GM12878 (cell line): Measurements from ENCODE around the gene PCDHA7. TPM values are rescaled to one million over a fixed set of nuclear protein-coding genes. Genes with fewer than 3 reads are reported as not detected.

ENCODE experiments used
- ATAC-seq: fragments of 200-7000 bp; cut with Tn5 transposase; 3 replicates; pipeline ENCODE4 v1.9.1; 2020; ENCODE audit warnings: mild to moderate bottlenecking, moderate library complexity
- BruUV-seq: library from RNA; stranded (reverse); fragments of 400-500 nt; replicated peaks from 2 replicates; lab custom pipeline; 2021; lab: Mats Ljungman, UMichigan
- CTCF ChIA-PET: fragments of 300-600 bp; sonication (Branson Sonifier 250); formaldehyde crosslinking; extraction: SDS; loops from one replicate; lab custom pipeline; 2021; ENCODE audit warnings: inconsistent platforms; lab: Yijun Ruan, JAX
- POLR2A ChIA-PET: fragments of 350-600 bp; formaldehyde crosslinking; extraction: SDS; loops from one replicate; lab custom pipeline; 2021; ENCODE audit warnings: inconsistent platforms; lab: Charles Lee
- RAD21 ChIA-PET: fragments of 300-600 bp; sonication (Branson Sonifier 250); formaldehyde crosslinking; loops from one replicate; lab custom pipeline; 2023; ENCODE audit warnings: antibody characterized with exemption; ENCODE audit not compliant: unreplicated experiment; lab: Charles Lee
- SMC1A ChIA-PET: fragments of 300-600 bp; sonication (Branson Sonifier 250); formaldehyde crosslinking; loops from one replicate; lab custom pipeline; 2023; ENCODE audit not compliant: unreplicated experiment, uncharacterized antibody; lab: Charles Lee
- DNase-seq: peaks from one replicate; pipeline ENCODE4 v3.0.0-alpha.2; 2011; ENCODE audit warnings: low read depth, low spot score
- FAIRE-seq: peaks from 3 replicates; lab custom pipeline; 2011; peaks lifted over from hg19 to GRCh38; lab: Jason Lieb, UNC
- H2AFZ ChIP-seq: 2 replicates; pipeline ENCODE4 v1.6.0; 2011; ENCODE audit warnings: low read depth, low read length, control low read depth; ENCODE audit not compliant: control insufficient read depth
- H3K27ac ChIP-seq: 2 replicates; pipeline ENCODE4 v1.5.1; 2011; ENCODE audit warnings: control low read depth; ENCODE audit not compliant: control insufficient read depth, insufficient read depth
- H3K27me3 ChIP-seq, 2 experiments: replicated peaks in 1 of 2; 2 replicates each; pipeline versions ENCODE4 v1.6.0 to v1.6.1; 2011; ENCODE audit warnings: low read length in 1 of 2; ENCODE audit not compliant: control insufficient read depth in 2 of 2, insufficient read depth in 2 of 2
- H3K36me3 ChIP-seq, 2 experiments: 2 replicates each; pipeline ENCODE4 v1.5.1; 2011; ENCODE audit warnings: low read length in 1 of 2; ENCODE audit not compliant: control insufficient read depth in 2 of 2, insufficient read depth in 2 of 2
- H3K4me1 ChIP-seq: 2 replicates; pipeline ENCODE4 v1.6.1; 2011; ENCODE audit warnings: mild to moderate bottlenecking, low read length, moderate library complexity, mixed read lengths; ENCODE audit not compliant: control insufficient read depth, insufficient read depth
- H3K4me2 ChIP-seq: 2 replicates; pipeline ENCODE4 v1.6.0; 2011; ENCODE audit warnings: control low read depth; ENCODE audit not compliant: control insufficient read depth, insufficient read depth
- H3K4me3 ChIP-seq: fragments of 200-600 bp; sonication (generic); 2 replicates; pipeline ENCODE4 v1.5.1; 2016
- H3K79me2 ChIP-seq: 2 replicates; pipeline ENCODE4 v1.6.0; 2011; ENCODE audit warnings: low read length; ENCODE audit not compliant: control insufficient read depth, insufficient read depth
- H3K9ac ChIP-seq: 2 replicates; pipeline ENCODE4 v1.8.0; 2011; ENCODE audit warnings: low read length, control low read depth, mixed read lengths; ENCODE audit not compliant: control insufficient read depth, insufficient read depth
- H3K9me3 ChIP-seq: replicated peaks from 3 replicates; pipeline ENCODE4 v1.5.1; 2011; ENCODE audit warnings: mild to moderate bottlenecking, low read length; ENCODE audit not compliant: control insufficient read depth, insufficient read depth
- H4K20me1 ChIP-seq: 2 replicates; pipeline ENCODE4 v1.6.0; 2011; ENCODE audit not compliant: control insufficient read depth, insufficient read depth
- CHD4 ChIP-seq: fragments of 200-600 bp; sonication (generic); IDR thresholded peaks from 2 replicates; pipeline ENCODE4 v1.6.1; 2016; ENCODE audit warnings: mild to moderate bottlenecking
- EED ChIP-seq: sonication (generic); IDR thresholded peaks from 2 replicates; pipeline ENCODE4 v1.6.1; 2016; ENCODE audit warnings: antibody characterized with exemption, low read depth
- KLF5 ChIP-seq: fragments of 450-650 bp; IDR thresholded peaks from 2 replicates; pipeline ENCODE4 v1.6.1; 2014; ENCODE audit warnings: mild to moderate bottlenecking; ENCODE audit not compliant: partially characterized antibody
- NBN ChIP-seq: fragments of 450-650 bp; IDR thresholded peaks from 2 replicates; pipeline ENCODE4 v1.6.1; 2016
- RELA ChIP-seq: fragments of 450-650 bp; IDR thresholded peaks from 2 replicates; pipeline ENCODE4 v1.8.0; 2014; ENCODE audit warnings: borderline replicate concordance; ENCODE audit not compliant: partially characterized antibody
- SMAD1 ChIP-seq: fragments of 450-650 bp; IDR thresholded peaks from 2 replicates; pipeline ENCODE4 v1.6.1; 2018; ENCODE audit warnings: mild to moderate bottlenecking, low read depth; ENCODE audit not compliant: partially characterized antibody
- SMC3 ChIP-seq: IDR thresholded peaks from 2 replicates; pipeline ENCODE4 v1.6.1; 2011; ENCODE audit warnings: low read length, improper control_type of control experiment, borderline replicate concordance
- TCF3 ChIP-seq: IDR thresholded peaks from 2 replicates; pipeline ENCODE4 v1.6.1; 2012; ENCODE audit warnings: low read depth, mild to moderate bottlenecking, low read length, borderline replicate concordance; ENCODE audit not compliant: insufficient read depth
- ZNF217 ChIP-seq: fragments of 450-650 bp; IDR thresholded peaks from 2 replicates; pipeline ENCODE4 v1.6.1; 2017; ENCODE audit warnings: antibody characterized with exemption, mild to moderate bottlenecking
- ZNF687 ChIP-seq: fragments of 450-650 bp; IDR thresholded peaks from 2 replicates; pipeline ENCODE4 v1.6.1; 2017; ENCODE audit warnings: mild to moderate bottlenecking, moderate library complexity
- WGBS: methylation state at CpG from one replicate; pipeline ENCODE4 v1.1.6; 2016; ENCODE audit warnings: low lambda C conversion rate; ENCODE audit not compliant: insufficient replicate concordance, insufficient coverage; ENCODE audit errors: missing lambda C conversion rate; 5-methylcytosine and 5-hydroxymethylcytosine counted together
- in situ Hi-C: fragments of 300-500 bp; cut with MboI; formaldehyde crosslinking; loops from 9 replicates; pipeline ENCODE4 v1.14.3; 2018; ENCODE audit warnings: mixed read lengths
- intact Hi-C: fragments of 100-400 bp; cut with micrococcal nuclease; formaldehyde crosslinking; loops from one replicate; pipeline ENCODE4 v1.14.2; 2022; ENCODE audit not compliant: unreplicated experiment
- polyA plus RNA-seq, 11 experiments: library from polyadenylated mRNA; depleted of rRNA in 4 of 11; unstranded in 6 of 11; stranded (reverse) in 5 of 11; fragments of >200 nt; fragmentation: Nextera tagmentation in 4 of 11; fragmentation: Illumina TruSeq in 1 of 11; extraction: Ambion mirVana in 4 of 11; extraction: Trizol in 1 of 11; gene quantifications; 1 replicate in 1 of 11; 2 replicates in 10 of 11; pipeline versions ENCODE4 v1.2.1 to v1.2.3, GENCODE V29; 2011 to 2016; ENCODE audit warnings: inconsistent platforms in 2 of 11, missing spikeins in 2 of 11, low read depth in 1 of 11
- total RNA-seq, 4 experiments: library from RNA; depleted of rRNA in 3 of 4; stranded (reverse); fragments of >200 nt in 3 of 4; fragmentation: Illumina TruSeq in 1 of 4; extraction: Trizol in 1 of 4; gene quantifications; 2 replicates each; pipeline versions ENCODE4 v1.2.1 to v1.2.3, GENCODE V29; 2013 to 2021
- TF ChIP-seq, protein P1 (sequence below): fragments of 450-650 bp; IDR thresholded peaks from 2 replicates; pipeline ENCODE4 v1.6.1; 2017; ENCODE audit warnings: mild to moderate bottlenecking
- TF ChIP-seq, protein P2 (sequence below): IDR thresholded peaks from 2 replicates; pipeline ENCODE4 v1.6.1; 2012; ENCODE audit warnings: mild to moderate bottlenecking, low read depth, low read length

The PCDHA7 gene
- total and polyA plus RNA-seq, 10 of the 15 experiments (the other 5 are each of a cell fraction or from before 2014, with no cell fraction given) = 0.05 to 0.06 TPM; not detected in 8

DNA sequence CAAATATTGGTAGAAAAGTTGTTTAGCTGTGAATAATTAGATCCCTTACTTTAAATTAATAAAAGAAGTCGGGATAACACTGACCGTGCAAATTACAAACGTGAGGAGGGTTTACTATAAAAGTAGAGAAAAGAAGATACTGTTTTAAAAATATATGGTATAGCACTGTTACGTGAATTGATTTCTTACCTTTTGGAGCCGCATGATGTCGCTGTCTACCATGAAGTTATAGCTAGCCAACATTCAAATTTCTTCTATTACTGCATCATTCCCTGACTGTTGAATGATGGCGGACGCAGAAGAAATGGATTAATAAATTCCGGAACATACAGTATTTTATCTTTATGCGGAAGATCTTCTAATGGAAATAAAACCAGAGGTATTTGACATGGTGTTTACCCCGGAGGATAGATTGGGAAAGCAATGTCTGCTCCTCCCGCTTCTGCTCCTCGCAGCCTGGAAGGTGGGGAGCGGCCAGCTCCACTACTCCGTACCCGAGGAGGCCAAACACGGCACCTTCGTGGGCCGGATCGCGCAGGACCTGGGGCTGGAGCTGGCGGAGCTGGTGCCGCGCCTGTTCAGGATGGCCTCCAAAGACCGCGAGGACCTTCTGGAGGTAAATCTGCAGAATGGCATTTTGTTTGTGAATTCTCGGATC lies 6.2 kb upstream of the PCDHA7 start, which contains the start of gene PCDHA6:
PCDHA6 (plus strand) TSS at position 257 of the 658 bp plus-strand sequence; CDS start at position 389, 132 bp downstream.
- H3K4me2 ChIP-seq = no peak within 1 kb of the TSS
- TF ChIP-seq SMAD1 = no peak
- TF ChIP-seq EED = no peak
- no peak for TF ChIP-seq KLF5
- TF ChIP-seq, protein P1, sequence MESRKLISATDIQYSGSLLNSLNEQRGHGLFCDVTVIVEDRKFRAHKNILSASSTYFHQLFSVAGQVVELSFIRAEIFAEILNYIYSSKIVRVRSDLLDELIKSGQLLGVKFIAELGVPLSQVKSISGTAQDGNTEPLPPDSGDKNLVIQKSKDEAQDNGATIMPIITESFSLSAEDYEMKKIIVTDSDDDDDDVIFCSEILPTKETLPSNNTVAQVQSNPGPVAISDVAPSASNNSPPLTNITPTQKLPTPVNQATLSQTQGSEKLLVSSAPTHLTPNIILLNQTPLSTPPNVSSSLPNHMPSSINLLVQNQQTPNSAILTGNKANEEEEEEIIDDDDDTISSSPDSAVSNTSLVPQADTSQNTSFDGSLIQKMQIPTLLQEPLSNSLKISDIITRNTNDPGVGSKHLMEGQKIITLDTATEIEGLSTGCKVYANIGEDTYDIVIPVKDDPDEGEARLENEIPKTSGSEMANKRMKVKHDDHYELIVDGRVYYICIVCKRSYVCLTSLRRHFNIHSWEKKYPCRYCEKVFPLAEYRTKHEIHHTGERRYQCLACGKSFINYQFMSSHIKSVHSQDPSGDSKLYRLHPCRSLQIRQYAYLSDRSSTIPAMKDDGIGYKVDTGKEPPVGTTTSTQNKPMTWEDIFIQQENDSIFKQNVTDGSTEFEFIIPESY = no peak
- no peak for TF ChIP-seq SMC3
- TF ChIP-seq RELA = no peak
- no peak for TF ChIP-seq TCF3
- TF ChIP-seq ZNF687 = no peak
- TF ChIP-seq, protein P2, sequence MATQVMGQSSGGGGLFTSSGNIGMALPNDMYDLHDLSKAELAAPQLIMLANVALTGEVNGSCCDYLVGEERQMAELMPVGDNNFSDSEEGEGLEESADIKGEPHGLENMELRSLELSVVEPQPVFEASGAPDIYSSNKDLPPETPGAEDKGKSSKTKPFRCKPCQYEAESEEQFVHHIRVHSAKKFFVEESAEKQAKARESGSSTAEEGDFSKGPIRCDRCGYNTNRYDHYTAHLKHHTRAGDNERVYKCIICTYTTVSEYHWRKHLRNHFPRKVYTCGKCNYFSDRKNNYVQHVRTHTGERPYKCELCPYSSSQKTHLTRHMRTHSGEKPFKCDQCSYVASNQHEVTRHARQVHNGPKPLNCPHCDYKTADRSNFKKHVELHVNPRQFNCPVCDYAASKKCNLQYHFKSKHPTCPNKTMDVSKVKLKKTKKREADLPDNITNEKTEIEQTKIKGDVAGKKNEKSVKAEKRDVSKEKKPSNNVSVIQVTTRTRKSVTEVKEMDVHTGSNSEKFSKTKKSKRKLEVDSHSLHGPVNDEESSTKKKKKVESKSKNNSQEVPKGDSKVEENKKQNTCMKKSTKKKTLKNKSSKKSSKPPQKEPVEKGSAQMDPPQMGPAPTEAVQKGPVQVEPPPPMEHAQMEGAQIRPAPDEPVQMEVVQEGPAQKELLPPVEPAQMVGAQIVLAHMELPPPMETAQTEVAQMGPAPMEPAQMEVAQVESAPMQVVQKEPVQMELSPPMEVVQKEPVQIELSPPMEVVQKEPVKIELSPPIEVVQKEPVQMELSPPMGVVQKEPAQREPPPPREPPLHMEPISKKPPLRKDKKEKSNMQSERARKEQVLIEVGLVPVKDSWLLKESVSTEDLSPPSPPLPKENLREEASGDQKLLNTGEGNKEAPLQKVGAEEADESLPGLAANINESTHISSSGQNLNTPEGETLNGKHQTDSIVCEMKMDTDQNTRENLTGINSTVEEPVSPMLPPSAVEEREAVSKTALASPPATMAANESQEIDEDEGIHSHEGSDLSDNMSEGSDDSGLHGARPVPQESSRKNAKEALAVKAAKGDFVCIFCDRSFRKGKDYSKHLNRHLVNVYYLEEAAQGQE = no peak
- no peak for TF ChIP-seq ZNF217
- no peak for TF ChIP-seq NBN
- no peak for TF ChIP-seq CHD4
- CTCF ChIA-PET = no interaction called here
- H3K36me3 ChIP-seq = no peaks in the 10 kb centered on the region
- WGBS = 46% methylated on average over 27 of the region's 27 CpGs
- H3K4me1 ChIP-seq = no peaks in the 10 kb centered on the region
- ATAC-seq (no peak), FAIRE-seq (no peak), DNase-seq (no peak)
- no peaks in the 10 kb centered on the region for H3K79me2 ChIP-seq
- no peaks in the 10 kb centered on the region for H3K27me3 ChIP-seq
- in situ Hi-C loops (no loop called here), intact Hi-C loops (no loop called here)
- H2AFZ ChIP-seq = no peak within 1 kb of the TSS
- RAD21 ChIA-PET = no interaction called here
- POLR2A ChIA-PET = no interaction called here
- H3K4me3 ChIP-seq = no peak within 1 kb of the TSS
- H4K20me1 ChIP-seq = no peaks in the 10 kb centered on the region
- no peaks in the 10 kb centered on the region; the same call in 1 of the 3 replicates for H3K9me3 ChIP-seq
- SMC1A ChIA-PET = no interaction called here
- H3K9ac ChIP-seq = no peak within 1 kb of the TSS
- no peak within 1 kb of the TSS for H3K27ac ChIP-seq
- BruUV-seq = no TSS peak
